Effector memory CD4-positive, alpha-beta T cell (primary cell): Measurements from ENCODE around the gene EPHB1.

Experiments
- DNase-seq, 3 donors: peaks; one replicate each; pipeline ENCODE4 v3.0.0-alpha.2; 2020
- H3K27ac ChIP-seq: 2 replicates; pipeline ENCODE4 v1.7.0; 2013; ENCODE audit warnings: mild to moderate bottlenecking, low read length, moderate library complexity; ENCODE audit not compliant: insufficient read depth, poor library complexity, severe bottlenecking
- H3K27me3 ChIP-seq: replicated peaks from 2 replicates; pipeline ENCODE4 v1.7.0; 2013; ENCODE audit warnings: mild to moderate bottlenecking, low read length; ENCODE audit not compliant: insufficient read depth, control insufficient read depth, poor library complexity, severe bottlenecking
- H3K36me3 ChIP-seq: 2 replicates; pipeline ENCODE4 v1.7.0; 2013; ENCODE audit warnings: mild to moderate bottlenecking, low read length, moderate library complexity; ENCODE audit not compliant: control insufficient read depth, insufficient read depth
- H3K4me1 ChIP-seq: 2 replicates; pipeline ENCODE4 v1.7.0; 2013; ENCODE audit warnings: low read length, mild to moderate bottlenecking; ENCODE audit not compliant: control insufficient read depth, insufficient read depth, poor library complexity, severe bottlenecking
- H3K4me3 ChIP-seq: 2 replicates; pipeline ENCODE4 v1.7.0; 2013; ENCODE audit warnings: low read length, low read depth, mild to moderate bottlenecking; ENCODE audit not compliant: insufficient read depth, poor library complexity, severe bottlenecking
- H3K9me3 ChIP-seq: 2 replicates; pipeline ENCODE4 v1.7.0; 2013; ENCODE audit warnings: mild to moderate bottlenecking, low read length, moderate library complexity; ENCODE audit not compliant: control insufficient read depth

Gene EPHB1

GRCh38 chr3:134820994-134821393, 25.9 kb downstream of the EPHB1 start:
- DNase-seq, result no peak
- H3K4me1 ChIP-seq, result no peaks in the 10 kb centered on the region
- H3K27ac ChIP-seq, result no peak overlapping the region
- H3K36me3 ChIP-seq, result no peaks in the 10 kb centered on the region
- no peak overlapping the region for H3K4me3 ChIP-seq
- no peaks in the 10 kb centered on the region for H3K27me3 ChIP-seq
- H3K9me3 ChIP-seq, result no peaks in the 10 kb centered on the region

GRCh38 chr3:134822090-134822489, 27.0 kb downstream of the EPHB1 start:
- no peak overlapping the region for H3K4me3 ChIP-seq
- no peaks in the 10 kb centered on the region for H3K36me3 ChIP-seq
- H3K27me3 ChIP-seq, result no peaks in the 10 kb centered on the region
- no peak for DNase-seq
- H3K27ac ChIP-seq, result no peak overlapping the region
- H3K4me1 ChIP-seq, result no peaks in the 10 kb centered on the region
- H3K9me3 ChIP-seq, result no peaks in the 10 kb centered on the region

- Histone ChIP-seq H3K27ac (no peak overlapping the region), H3K27me3 (no peaks in the 10 kb centered on the region), H3K36me3 (no peaks in the 10 kb centered on the region), H3K4me1 (no peaks in the 10 kb centered on the region), H3K4me3 (no peak overlapping the region), H3K9me3 (no peaks in the 10 kb centered on the region)
- no peak for DNase-seq
Observed at GRCh38 chr3:134823679-134824078, 28.6 kb downstream of the EPHB1 start.

- no peak overlapping the region for H3K27ac ChIP-seq
- no peaks in the 10 kb centered on the region for H3K4me1 ChIP-seq
- H3K36me3 ChIP-seq, result no peaks in the 10 kb centered on the region
- no peak for DNase-seq
- no peak overlapping the region for H3K4me3 ChIP-seq
- no peaks in the 10 kb centered on the region for H3K27me3 ChIP-seq
- H3K9me3 ChIP-seq, result no peaks in the 10 kb centered on the region
Observed at GRCh38 chr3:134824791-134825190, 29.7 kb downstream of the EPHB1 start.

- no peaks in the 10 kb centered on the region for H3K4me1 ChIP-seq
- H3K4me3 ChIP-seq, result no peak overlapping the region
- no peak for DNase-seq
- no peaks in the 10 kb centered on the region for H3K9me3 ChIP-seq
- no peaks in the 10 kb centered on the region for H3K27me3 ChIP-seq
- H3K27ac ChIP-seq, result no peak overlapping the region
- no peaks in the 10 kb centered on the region for H3K36me3 ChIP-seq
Observed at GRCh38 chr3:134827213-134827612, 32.2 kb downstream of the EPHB1 start.

GRCh38 chr3:134829721-134830120, 34.7 kb downstream of the EPHB1 start:
- H3K27ac ChIP-seq, result no peak overlapping the region
- H3K27me3 ChIP-seq, result no peaks in the 10 kb centered on the region
- no peak overlapping the region for H3K4me3 ChIP-seq
- no peaks in the 10 kb centered on the region for H3K4me1 ChIP-seq
- no peak for DNase-seq
- no peaks in the 10 kb centered on the region for H3K9me3 ChIP-seq
- no peaks in the 10 kb centered on the region for H3K36me3 ChIP-seq

GRCh38 chr3:134832585-134832984, 37.5 kb downstream of the EPHB1 start:
- Histone ChIP-seq H3K27ac (no peak overlapping the region), H3K27me3 (no peaks in the 10 kb centered on the region), H3K36me3 (no peaks in the 10 kb centered on the region), H3K9me3 (no peaks in the 10 kb centered on the region), H3K4me1 (no peaks in the 10 kb centered on the region), H3K4me3 (no peak overlapping the region)
- DNase-seq, result no peak

GRCh38 chr3:134833453-134834163, 38.5 kb downstream of the EPHB1 start:
- Histone ChIP-seq H3K27me3 (no peaks in the 10 kb centered on the region), H3K27ac (no peak overlapping the region)

GRCh38 chr3:134836921-134837320, 41.9 kb downstream of the EPHB1 start:
- Histone ChIP-seq H3K27me3 (no peaks in the 10 kb centered on the region), H3K36me3 (no peaks in the 10 kb centered on the region), H3K4me1 (no peaks in the 10 kb centered on the region), H3K4me3 (no peak overlapping the region), H3K9me3 (no peaks in the 10 kb centered on the region), H3K27ac (no peak overlapping the region)
- DNase-seq, result no peak

More at GRCh38 chr3:134833453-134834163, 38.5 kb downstream of the EPHB1 start:
- Histone ChIP-seq H3K4me1 (no peaks in the 10 kb centered on the region), H3K4me3 (no peak overlapping the region), H3K9me3 (no peaks in the 10 kb centered on the region), H3K36me3 (no peaks in the 10 kb centered on the region)
- DNase-seq, result no peak

- no peaks in the 10 kb centered on the region for H3K36me3 ChIP-seq
- DNase-seq, result no peak
- H3K27me3 ChIP-seq, result no peaks in the 10 kb centered on the region
- no peaks in the 10 kb centered on the region for H3K4me1 ChIP-seq
- no peaks in the 10 kb centered on the region for H3K9me3 ChIP-seq
- no peak overlapping the region for H3K27ac ChIP-seq
- H3K4me3 ChIP-seq, result no peak overlapping the region
Observed at GRCh38 chr3:134838599-134838998, 43.5 kb downstream of the EPHB1 start.
